ENCODE results near the gene TSPAN9. TPM values are rescaled to one million over a fixed set of nuclear protein-coding genes. Genes with fewer than 3 reads are reported as not detected.
A peak's percentile ranks its signal among the peaks of the same experiment; 100 is the strongest.
"Not testable (repeated sequence)": the region's sequence is repeated elsewhere in the genome, so short reads cannot be mapped to it uniquely, and the experiment has no call there.

The TSPAN9 gene
- total RNA-seq, 1 donor: 13.0 TPM

GRCh38 chr12:3061501-3062215 is 15.5 kb upstream of the TSPAN9 start:
- peak overlapping the region; percentile 18 for H3K4me2 ChIP-seq (ENCODE audit: insufficient read depth, low read length)
- H3K4me1 ChIP-seq (ENCODE audit: insufficient read depth, low read length): peaks cover 9% of the 10 kb centered on the region
- H3K4me3 ChIP-seq (ENCODE audit: insufficient read depth, low read length): no peak overlapping the region
- no peak for DNase-seq (ENCODE audit: insufficient read length, low spot score, missing footprints)
- H3K27ac ChIP-seq (ENCODE audit: low read depth, low read length): no peak overlapping the region
- no peaks in the 10 kb centered on the region for H3K9me3 ChIP-seq (ENCODE audit: low read depth, low read length)
- peaks cover 26% of the 10 kb centered on the region for H3K27me3 ChIP-seq (ENCODE audit: insufficient read depth, low read length)
- H2AFZ ChIP-seq (ENCODE audit: low read length): no peak overlapping the region
- no peaks in the 10 kb centered on the region for H3K79me2 ChIP-seq (ENCODE audit: insufficient read depth, low read length)
- no peaks in the 10 kb centered on the region for H3K36me3 ChIP-seq (ENCODE audit: insufficient read depth, low read length)
- TF ChIP-seq CTCF (IDR thresholded peaks at IDR 0.05; ENCODE audit: extremely low read depth, low read depth, low read length): no peak
- H4K20me1 ChIP-seq (ENCODE audit: insufficient read depth, low read length): no peaks in the 10 kb centered on the region

GRCh38 chr12:3065300-3065699 is 11.9 kb upstream of the TSPAN9 start:
- H3K79me2 ChIP-seq (ENCODE audit: insufficient read depth, low read length): no peaks in the 10 kb centered on the region
- no peaks in the 10 kb centered on the region for H3K9me3 ChIP-seq (ENCODE audit: low read depth, low read length)
- no peak overlapping the region for H2AFZ ChIP-seq (ENCODE audit: low read length)
- H3K27ac ChIP-seq (ENCODE audit: low read depth, low read length): no peak overlapping the region
- H3K4me3 ChIP-seq (ENCODE audit: insufficient read depth, low read length): no peak overlapping the region
- no peaks in the 10 kb centered on the region for H4K20me1 ChIP-seq (ENCODE audit: insufficient read depth, low read length)
- no peak for TF ChIP-seq CTCF (IDR thresholded peaks at IDR 0.05; ENCODE audit: extremely low read depth, low read depth, low read length)
- H3K4me2 ChIP-seq (ENCODE audit: insufficient read depth, low read length): no peak overlapping the region
- peaks cover 9% of the 10 kb centered on the region for H3K4me1 ChIP-seq (ENCODE audit: insufficient read depth, low read length)
- no peaks in the 10 kb centered on the region for H3K36me3 ChIP-seq (ENCODE audit: insufficient read depth, low read length)
- DNase-seq (ENCODE audit: insufficient read length, low spot score, missing footprints): no peak
- peaks cover 38% of the 10 kb centered on the region for H3K27me3 ChIP-seq (ENCODE audit: insufficient read depth, low read length)

GRCh38 chr12:3065846-3066245 is 11.3 kb upstream of the TSPAN9 start:
- not testable (repeated sequence) for H3K4me3 ChIP-seq (ENCODE audit: insufficient read depth, low read length); H3K79me2 ChIP-seq (ENCODE audit: insufficient read depth, low read length); H3K27ac ChIP-seq (ENCODE audit: low read depth, low read length); H3K36me3 ChIP-seq (ENCODE audit: insufficient read depth, low read length); H2AFZ ChIP-seq (ENCODE audit: low read length); H3K4me1 ChIP-seq (ENCODE audit: insufficient read depth, low read length); DNase-seq (ENCODE audit: insufficient read length, low spot score, missing footprints); H4K20me1 ChIP-seq (ENCODE audit: insufficient read depth, low read length); H3K4me2 ChIP-seq (ENCODE audit: insufficient read depth, low read length); H3K9me3 ChIP-seq (ENCODE audit: low read depth, low read length)
- peaks cover 38% of the 10 kb centered on the region for H3K27me3 ChIP-seq (ENCODE audit: insufficient read depth, low read length)

GRCh38 chr12:3069714-3070113 is 7.5 kb upstream of the TSPAN9 start:
- H3K9me3 ChIP-seq (ENCODE audit: low read depth, low read length): no peaks in the 10 kb centered on the region
- H3K36me3 ChIP-seq (ENCODE audit: insufficient read depth, low read length): no peaks in the 10 kb centered on the region
- H2AFZ ChIP-seq (ENCODE audit: low read length): no peak overlapping the region
- peak; percentile 37 for DNase-seq (ENCODE audit: insufficient read length, low spot score, missing footprints)
- peaks cover 17% of the 10 kb centered on the region for H3K27me3 ChIP-seq (ENCODE audit: insufficient read depth, low read length)
- no peaks in the 10 kb centered on the region for H3K79me2 ChIP-seq (ENCODE audit: insufficient read depth, low read length)
- H3K4me2 ChIP-seq (ENCODE audit: insufficient read depth, low read length): no peak overlapping the region
- no peaks in the 10 kb centered on the region for H4K20me1 ChIP-seq (ENCODE audit: insufficient read depth, low read length)
- H3K4me3 ChIP-seq (ENCODE audit: insufficient read depth, low read length): no peak overlapping the region
- H3K27ac ChIP-seq (ENCODE audit: low read depth, low read length): no peak overlapping the region
- peaks cover 5% of the 10 kb centered on the region for H3K4me1 ChIP-seq (ENCODE audit: insufficient read depth, low read length)
- TF ChIP-seq CTCF (IDR thresholded peaks at IDR 0.05; ENCODE audit: extremely low read depth, low read depth, low read length): no peak

Measured in osteoblast (primary cell).